ENCODE results near the gene NUP160. TPM values are rescaled to one million over a fixed set of nuclear protein-coding genes. Genes with fewer than 3 reads are reported as not detected.
"Not testable (repeated sequence)": the region's sequence is repeated elsewhere in the genome, so short reads cannot be mapped to it uniquely, and the experiment has no call there.

The NUP160 gene
- total RNA-seq, 1 donor from 2014 or later, result 28.3 TPM

DNA sequence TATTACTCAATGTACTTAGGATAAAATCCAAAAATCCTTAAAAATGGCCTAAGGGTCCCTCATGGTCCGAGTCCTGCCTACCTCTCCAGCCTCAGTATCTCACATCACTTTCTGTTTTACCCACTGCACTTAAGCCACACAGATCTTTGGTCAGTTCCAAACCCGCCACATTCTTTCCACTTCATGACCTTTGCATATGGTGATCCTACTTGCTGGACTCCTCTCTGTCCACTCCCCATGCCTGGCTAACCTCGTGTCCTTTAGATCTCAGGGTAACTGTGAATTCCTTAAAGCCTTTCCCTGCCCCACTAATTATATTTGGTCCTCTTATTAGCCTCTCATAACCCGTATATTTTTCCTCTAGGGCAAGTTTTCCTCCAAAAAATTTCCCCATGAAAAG lies 1.2 kb downstream of the NUP160 start:
- TF ChIP-seq, protein P1, sequence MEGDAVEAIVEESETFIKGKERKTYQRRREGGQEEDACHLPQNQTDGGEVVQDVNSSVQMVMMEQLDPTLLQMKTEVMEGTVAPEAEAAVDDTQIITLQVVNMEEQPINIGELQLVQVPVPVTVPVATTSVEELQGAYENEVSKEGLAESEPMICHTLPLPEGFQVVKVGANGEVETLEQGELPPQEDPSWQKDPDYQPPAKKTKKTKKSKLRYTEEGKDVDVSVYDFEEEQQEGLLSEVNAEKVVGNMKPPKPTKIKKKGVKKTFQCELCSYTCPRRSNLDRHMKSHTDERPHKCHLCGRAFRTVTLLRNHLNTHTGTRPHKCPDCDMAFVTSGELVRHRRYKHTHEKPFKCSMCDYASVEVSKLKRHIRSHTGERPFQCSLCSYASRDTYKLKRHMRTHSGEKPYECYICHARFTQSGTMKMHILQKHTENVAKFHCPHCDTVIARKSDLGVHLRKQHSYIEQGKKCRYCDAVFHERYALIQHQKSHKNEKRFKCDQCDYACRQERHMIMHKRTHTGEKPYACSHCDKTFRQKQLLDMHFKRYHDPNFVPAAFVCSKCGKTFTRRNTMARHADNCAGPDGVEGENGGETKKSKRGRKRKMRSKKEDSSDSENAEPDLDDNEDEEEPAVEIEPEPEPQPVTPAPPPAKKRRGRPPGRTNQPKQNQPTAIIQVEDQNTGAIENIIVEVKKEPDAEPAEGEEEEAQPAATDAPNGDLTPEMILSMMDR (IDR thresholded peaks at IDR 0.05), result no peak
- Mint-ChIP-seq H3K9me3 (ENCODE audit: unreplicated experiment) (no peaks in the 10 kb centered on the region), H3K27me3 (ENCODE audit: unreplicated experiment) (no peaks in the 10 kb centered on the region), H3K4me1 (ENCODE audit: unreplicated experiment) (peaks cover 19% of the 10 kb centered on the region), H3K4me3 (ENCODE audit: unreplicated experiment) (peak overlapping the region; percentile 98), H3K27ac (ENCODE audit: unreplicated experiment) (peak overlapping the region; percentile 46), H3K36me3 (ENCODE audit: unreplicated experiment) (peaks cover 7% of the 10 kb centered on the region)
- no peak for DNase-seq (ENCODE audit: extremely low spot score, unreplicated experiment)

DNA sequence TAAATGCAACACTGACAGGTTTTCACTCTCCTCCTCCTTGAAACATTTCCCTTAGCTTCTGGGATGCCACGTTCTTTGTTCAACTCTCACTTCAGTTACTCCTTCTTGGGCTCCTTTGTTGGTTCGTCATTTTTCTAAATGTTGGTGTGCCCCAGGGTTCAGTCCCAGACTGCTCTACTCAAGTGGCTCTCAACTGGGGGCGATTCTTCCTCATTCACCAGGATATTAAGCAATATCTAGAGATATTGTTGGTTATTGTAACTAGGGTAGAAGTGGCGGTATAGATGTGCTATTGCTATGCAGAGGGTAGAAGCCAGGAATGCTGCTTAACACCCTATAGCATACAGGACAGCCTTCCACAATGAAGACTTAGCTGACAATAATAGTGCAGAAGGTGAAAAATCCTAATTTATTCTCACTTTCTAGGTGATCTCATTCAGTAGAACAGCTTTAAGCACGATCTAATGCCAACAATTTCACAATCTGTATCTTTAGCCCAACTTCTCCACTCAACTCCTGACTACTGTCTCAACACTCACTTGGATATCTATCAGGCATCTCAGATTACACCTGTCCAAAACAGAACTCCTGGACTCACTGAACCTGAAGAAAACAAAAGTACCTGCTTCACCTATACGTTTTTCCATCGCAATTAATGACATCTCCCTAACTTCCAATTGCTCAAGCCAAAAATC lies 4.6 kb downstream of the NUP160 start:
- no peaks in the 10 kb centered on the region for H3K9me3 Mint-ChIP-seq (ENCODE audit: unreplicated experiment)
- no peak for DNase-seq (ENCODE audit: extremely low spot score, unreplicated experiment)
- no peak overlapping the region for H3K27ac Mint-ChIP-seq (ENCODE audit: unreplicated experiment)
- TF ChIP-seq, protein P1 (IDR thresholded peaks at IDR 0.05), result no peak
- peaks cover 12% of the 10 kb centered on the region for H3K4me1 Mint-ChIP-seq (ENCODE audit: unreplicated experiment)
- H3K27me3 Mint-ChIP-seq (ENCODE audit: unreplicated experiment), result no peaks in the 10 kb centered on the region
- H3K36me3 Mint-ChIP-seq (ENCODE audit: unreplicated experiment), result peaks cover 16% of the 10 kb centered on the region
- no peak overlapping the region for H3K4me3 Mint-ChIP-seq (ENCODE audit: unreplicated experiment)

DNA sequence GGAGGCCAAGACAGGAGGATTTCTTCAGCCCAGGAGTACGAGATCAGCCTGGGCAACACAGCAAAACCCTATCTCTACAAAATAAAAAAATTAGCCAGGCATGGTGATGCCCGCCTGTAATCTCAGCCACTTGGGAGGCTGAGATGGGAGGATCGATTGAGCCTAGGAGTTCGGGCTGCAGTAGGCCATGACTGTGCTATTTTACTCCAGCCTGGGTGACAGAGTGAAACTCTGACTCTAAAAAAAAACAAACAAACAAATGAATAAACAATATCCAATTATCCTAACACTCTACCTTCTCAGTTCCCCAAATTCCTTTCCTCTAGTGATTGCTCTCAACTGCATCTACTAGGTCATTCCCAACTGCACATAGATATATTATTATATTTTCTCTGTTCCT lies 5.4 kb downstream of the NUP160 start:
- Mint-ChIP-seq H3K27me3 (ENCODE audit: unreplicated experiment) (no peaks in the 10 kb centered on the region), H3K4me3 (ENCODE audit: unreplicated experiment) (no peak overlapping the region), H3K36me3 (ENCODE audit: unreplicated experiment) (peaks cover 22% of the 10 kb centered on the region), H3K9me3 (ENCODE audit: unreplicated experiment) (no peaks in the 10 kb centered on the region), H3K27ac (ENCODE audit: unreplicated experiment) (no peak overlapping the region), H3K4me1 (ENCODE audit: unreplicated experiment) (peaks cover 12% of the 10 kb centered on the region)
- TF ChIP-seq, protein P1 (IDR thresholded peaks at IDR 0.05), result no peak
- DNase-seq (ENCODE audit: extremely low spot score, unreplicated experiment), result no peak

DNA sequence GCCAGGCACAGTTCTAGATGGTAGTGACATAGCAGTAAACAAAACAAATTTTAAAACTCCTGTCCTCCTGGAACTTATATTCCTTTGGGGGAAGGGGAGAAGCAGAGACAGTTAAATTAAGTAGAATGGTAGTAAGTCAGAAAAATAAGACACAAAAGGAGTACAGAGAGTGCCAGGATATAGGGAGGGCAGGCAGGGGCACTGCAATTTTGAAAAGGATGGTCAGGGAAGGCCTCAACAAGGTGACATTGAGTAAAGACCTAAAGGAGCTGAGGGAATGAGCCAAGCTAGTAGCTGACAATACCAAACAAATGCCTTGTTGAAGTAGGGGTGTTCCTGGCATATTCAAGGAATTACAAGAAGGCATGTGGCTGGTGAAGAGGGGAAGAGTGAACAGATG lies 10.2 kb downstream of the NUP160 start:
- TF ChIP-seq, protein P1 (IDR thresholded peaks at IDR 0.05), result no peak
- Mint-ChIP-seq H3K36me3 (ENCODE audit: unreplicated experiment) (peaks cover 41% of the 10 kb centered on the region), H3K9me3 (ENCODE audit: unreplicated experiment) (no peaks in the 10 kb centered on the region), H3K4me1 (ENCODE audit: unreplicated experiment) (no peaks in the 10 kb centered on the region), H3K27ac (ENCODE audit: unreplicated experiment) (no peak overlapping the region), H3K27me3 (ENCODE audit: unreplicated experiment) (no peaks in the 10 kb centered on the region), H3K4me3 (ENCODE audit: unreplicated experiment) (no peak overlapping the region)
- no peak for DNase-seq (ENCODE audit: extremely low spot score, unreplicated experiment)

DNA sequence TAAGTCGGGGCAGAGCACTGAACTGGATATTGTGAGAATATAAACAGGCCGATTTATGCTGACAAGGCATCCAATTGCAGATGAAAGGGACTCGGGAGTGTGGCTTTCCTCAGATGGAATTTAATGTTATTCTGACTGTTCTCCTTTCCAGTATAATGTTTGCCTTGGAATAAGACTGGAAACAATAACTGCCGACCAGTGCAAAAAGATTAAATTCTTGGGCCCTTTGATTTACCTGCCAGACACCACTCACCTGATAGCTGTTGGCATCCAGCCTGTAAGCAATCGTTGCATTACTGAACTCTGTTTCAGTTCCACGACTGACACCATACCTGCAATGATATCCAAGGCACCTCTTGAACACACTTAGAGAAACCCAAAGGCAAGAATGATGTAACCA lies 10.9 kb downstream of the NUP160 start:
- Mint-ChIP-seq H3K27me3 (ENCODE audit: unreplicated experiment) (no peaks in the 10 kb centered on the region), H3K36me3 (ENCODE audit: unreplicated experiment) (peaks cover 44% of the 10 kb centered on the region), H3K9me3 (ENCODE audit: unreplicated experiment) (no peaks in the 10 kb centered on the region), H3K4me1 (ENCODE audit: unreplicated experiment) (no peaks in the 10 kb centered on the region), H3K27ac (ENCODE audit: unreplicated experiment) (no peak overlapping the region), H3K4me3 (ENCODE audit: unreplicated experiment) (no peak overlapping the region)
- DNase-seq (ENCODE audit: extremely low spot score, unreplicated experiment), result no peak
- TF ChIP-seq, protein P1 (IDR thresholded peaks at IDR 0.05), result no peak

GRCh38 chr11:47830013-47830412 lies 18.1 kb downstream of the NUP160 start:
- H3K9me3 Mint-ChIP-seq (ENCODE audit: unreplicated experiment); H3K4me1 Mint-ChIP-seq (ENCODE audit: unreplicated experiment); H3K27ac Mint-ChIP-seq (ENCODE audit: unreplicated experiment); H3K27me3 Mint-ChIP-seq (ENCODE audit: unreplicated experiment); DNase-seq (ENCODE audit: extremely low spot score, unreplicated experiment); H3K4me3 Mint-ChIP-seq (ENCODE audit: unreplicated experiment): not testable (repeated sequence)
- peaks cover 42% of the 10 kb centered on the region for H3K36me3 Mint-ChIP-seq (ENCODE audit: unreplicated experiment)

All from osteocyte (in vitro differentiated cells).